Prostate gland (tissue), 2 donors: ENCODE results near the gene AKNA. TPM values are rescaled to one million over a fixed set of nuclear protein-coding genes. Genes with fewer than 3 reads are reported as not detected.

Experiments
- DNase-seq: peaks from one replicate; pipeline ENCODE4 v3.0.0-alpha.2; 2019; ENCODE audit warnings: low spot score
- H3K27ac ChIP-seq, 2 donors: fragments of 200-600 bp; sonication (generic); 2 replicates each; pipeline ENCODE4 v1.5.1; 2017 to 2019
- H3K27me3 ChIP-seq: fragments of 200-600 bp; sonication (generic); replicated peaks from 2 replicates; pipeline ENCODE4 v1.5.1; 2019; ENCODE audit not compliant: insufficient read depth
- H3K36me3 ChIP-seq, 2 donors: fragments of 200-600 bp; sonication (generic); 1 replicate in 1 of 2; 2 replicates in 1 of 2; pipeline versions ENCODE4 v1.5.1 to v1.8.1; 2017 to 2019
- H3K4me1 ChIP-seq: fragments of 200-600 bp; sonication (generic); replicated peaks from 2 replicates; pipeline ENCODE4 v1.5.1; 2019
- H3K4me3 ChIP-seq, 2 donors: fragments of 200-600 bp; sonication (generic); 2 replicates each; pipeline ENCODE4 v1.5.1; 2017 to 2019
- H3K9me3 ChIP-seq: fragments of 200-600 bp; sonication (generic); 2 replicates; pipeline ENCODE4 v1.5.1; 2017
- CTCF ChIP-seq, 4 experiments: fragments of 200-600 bp in 2 of 4; fragments of 450-650 bp in 2 of 4; sonication (generic) in 2 of 4; IDR thresholded peaks; 1 replicate in 3 of 4; 2 replicates in 1 of 4; pipeline ENCODE4 v1.5.1; 2016 to 2019; ENCODE audit warnings: antibody characterized with exemption in 4 of 4, mild to moderate bottlenecking in 2 of 4, moderate library complexity in 2 of 4
- POLR2A ChIP-seq: fragments of 450-650 bp; IDR thresholded peaks from one replicate; pipeline ENCODE4 v1.6.1; 2016; ENCODE audit warnings: antibody characterized with exemption, mild to moderate bottlenecking
- POLR2AphosphoS5 ChIP-seq: sonication (generic); formaldehyde crosslinking; IDR thresholded peaks from one replicate; pipeline ENCODE4 v1.6.1; 2017; ENCODE audit warnings: antibody characterized with exemption
- WGBS: methylation state at CpG from one replicate; pipeline ENCODE4 v1.1.5; 2018; 5-methylcytosine and 5-hydroxymethylcytosine counted together
- intact Hi-C: fragments of 100-400 bp; cut with DNase I; formaldehyde crosslinking; loops from one replicate; pipeline ENCODE4 v1.14.2; 2022
- total RNA-seq, 2 donors: library from RNA; depleted of rRNA; stranded (reverse); fragments of >200 nt; gene quantifications; one replicate each; pipeline ENCODE4 v1.1.0, GENCODE V29; 2016

AKNA gene
- total RNA-seq, 2 donors from 2014 or later, result 20.5 to 30.1 TPM

DNA sequence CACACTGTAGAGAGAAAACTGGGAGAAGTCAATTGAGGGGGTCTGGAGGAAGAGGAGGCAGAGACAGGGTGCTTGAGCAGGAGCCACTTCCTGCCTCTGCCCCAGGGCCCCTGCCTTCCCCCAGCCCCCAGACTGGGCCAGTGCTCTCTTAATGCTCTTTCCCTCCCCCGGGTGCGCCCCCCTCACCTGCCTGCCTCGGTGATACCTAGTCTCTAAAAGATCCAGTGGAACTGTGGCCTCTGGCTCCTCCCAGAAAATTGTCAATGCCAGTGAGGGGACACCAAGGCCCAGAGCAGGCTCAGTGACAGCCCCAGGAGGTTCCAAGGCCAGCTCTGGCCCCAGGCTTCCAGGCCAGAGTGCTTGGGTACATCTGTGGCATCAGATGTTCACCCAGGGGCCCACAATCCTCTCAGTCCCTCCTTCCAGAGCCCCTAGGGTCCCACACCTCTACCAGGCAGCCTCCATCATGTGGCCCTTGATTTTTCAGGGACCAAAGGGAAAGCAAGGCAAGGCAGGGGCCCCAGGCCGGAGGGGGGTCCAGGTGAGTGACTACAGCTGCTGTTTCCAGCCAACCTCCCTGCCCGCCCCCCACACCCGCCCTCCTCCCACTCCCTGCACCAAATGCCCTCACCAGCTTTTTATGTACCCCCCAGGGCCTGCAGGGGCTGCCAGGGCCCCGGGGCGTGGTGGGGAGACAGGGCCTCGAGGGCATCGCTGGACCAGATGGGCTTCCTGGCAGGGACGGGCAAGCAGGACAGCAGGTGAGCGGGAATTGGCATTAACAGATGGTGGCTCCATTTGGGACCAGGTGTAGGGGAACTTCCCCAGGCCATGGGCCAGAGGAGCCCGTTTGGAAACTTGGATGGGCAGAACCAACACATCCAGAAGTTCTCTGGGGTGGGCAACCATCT, 98.0 kb downstream of the AKNA start:
- H3K4me1 ChIP-seq, result no peaks in the 10 kb centered on the region
- no peak for DNase-seq
- H3K36me3 ChIP-seq, result no peaks in the 10 kb centered on the region
- H3K9me3 ChIP-seq, result no peaks in the 10 kb centered on the region
- H3K4me3 ChIP-seq, result no peak overlapping the region
- TF ChIP-seq POLR2AphosphoS5, result no peak
- no peak for TF ChIP-seq CTCF (IDR thresholded peaks at IDR 0.05)
- no peak for TF ChIP-seq POLR2A
- intact Hi-C loops, result loop anchor here (2.0 kb wide), 2 partner anchors 177 to 207 kb away; no protein-coding TSS in a partner anchor
- no peak overlapping the region for H3K27ac ChIP-seq
- 86% methylated on average over 13 of the region's 13 CpGs for WGBS
- H3K27me3 ChIP-seq, result no peaks in the 10 kb centered on the region

DNA sequence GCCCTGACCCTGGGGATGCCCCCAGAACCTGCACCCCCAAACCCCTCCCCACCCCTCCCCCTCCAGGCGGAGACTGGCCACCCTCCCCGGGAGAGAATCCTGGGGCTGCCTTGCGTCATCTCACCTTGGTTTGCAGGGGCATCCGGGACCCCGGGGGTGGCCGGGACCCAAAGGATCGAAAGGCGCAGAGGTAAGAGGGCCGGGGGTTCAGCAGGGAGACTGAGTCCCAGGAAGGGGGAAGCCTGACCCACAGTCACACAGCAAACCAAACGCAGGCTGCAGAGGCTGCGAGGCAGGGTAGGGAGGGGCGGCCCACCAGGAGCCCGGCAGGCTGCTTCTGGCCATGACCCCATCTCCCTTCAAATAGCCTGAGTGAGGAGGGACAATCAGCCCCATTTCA, 98.7 kb downstream of the AKNA start:
- Histone ChIP-seq H3K27ac (no peak overlapping the region), H3K4me3 (no peak overlapping the region), H3K4me1 (no peaks in the 10 kb centered on the region), H3K36me3 (no peaks in the 10 kb centered on the region), H3K27me3 (no peaks in the 10 kb centered on the region), H3K9me3 (no peaks in the 10 kb centered on the region)
- TF ChIP-seq CTCF (IDR thresholded peaks at IDR 0.05) (no peak), POLR2AphosphoS5 (no peak), POLR2A (no peak)
- no peak for DNase-seq
- 90% methylated on average over 13 of the region's 13 CpGs for WGBS
- intact Hi-C loops, result loop anchor here (2.0 kb wide), 1 partner anchor 176 kb away; no protein-coding TSS in a partner anchor

DNA sequence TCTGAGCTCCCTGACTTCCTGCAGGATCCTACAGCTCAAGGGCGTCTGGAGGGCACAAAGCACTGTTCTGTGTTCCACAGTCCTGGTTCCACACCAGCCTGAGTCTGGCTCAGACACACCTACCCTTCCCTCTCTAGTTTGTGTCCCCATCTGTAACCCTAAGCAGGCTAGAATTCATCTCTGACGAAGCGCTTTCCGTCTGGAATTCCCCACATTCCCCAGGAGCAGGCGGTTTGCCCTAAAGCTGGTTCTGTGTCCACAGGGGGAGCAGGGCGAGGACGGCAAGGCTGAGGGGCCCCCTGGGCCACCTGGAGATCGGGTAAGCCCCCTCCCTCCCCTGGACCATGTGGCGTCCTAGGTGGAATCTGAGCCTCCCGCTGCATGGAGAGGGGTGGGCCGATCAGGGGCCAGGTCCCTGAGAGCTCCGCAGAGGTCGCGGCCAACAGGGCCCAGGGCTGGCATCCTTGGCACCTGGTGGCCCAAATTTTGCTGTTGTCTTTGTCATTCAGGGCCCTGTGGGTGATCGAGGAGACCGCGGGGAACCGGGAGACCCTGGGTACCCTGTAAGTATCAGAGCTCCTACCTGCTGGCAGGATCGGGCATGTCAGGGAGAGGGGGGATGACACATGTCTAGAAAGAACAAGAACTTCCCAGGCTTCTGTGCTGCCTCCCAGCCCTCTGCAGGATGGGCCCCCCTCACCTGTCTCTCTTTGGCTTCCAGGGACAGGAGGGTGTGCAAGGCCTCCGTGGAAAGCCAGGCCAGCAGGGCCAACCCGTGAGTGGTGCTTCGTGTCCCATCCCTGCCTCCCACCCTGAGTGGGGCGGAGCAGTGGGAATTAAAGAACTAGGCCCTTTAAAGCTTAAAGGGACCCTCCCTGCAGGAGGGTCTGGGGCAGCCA, 99.3 kb downstream of the AKNA start:
- no peak for DNase-seq
- Histone ChIP-seq H3K4me1 (no peaks in the 10 kb centered on the region), H3K9me3 (no peaks in the 10 kb centered on the region), H3K27me3 (no peaks in the 10 kb centered on the region), H3K27ac (no peak overlapping the region), H3K36me3 (no peaks in the 10 kb centered on the region), H3K4me3 (no peak overlapping the region)
- intact Hi-C loops, result loop anchor here (2.0 kb wide), 1 partner anchor 176 kb away; no protein-coding TSS in a partner anchor
- 51% methylated on average over 23 of the region's 23 CpGs for WGBS
- TF ChIP-seq CTCF (IDR thresholded peaks at IDR 0.05) (no peak), POLR2A (no peak), POLR2AphosphoS5 (no peak)

DNA sequence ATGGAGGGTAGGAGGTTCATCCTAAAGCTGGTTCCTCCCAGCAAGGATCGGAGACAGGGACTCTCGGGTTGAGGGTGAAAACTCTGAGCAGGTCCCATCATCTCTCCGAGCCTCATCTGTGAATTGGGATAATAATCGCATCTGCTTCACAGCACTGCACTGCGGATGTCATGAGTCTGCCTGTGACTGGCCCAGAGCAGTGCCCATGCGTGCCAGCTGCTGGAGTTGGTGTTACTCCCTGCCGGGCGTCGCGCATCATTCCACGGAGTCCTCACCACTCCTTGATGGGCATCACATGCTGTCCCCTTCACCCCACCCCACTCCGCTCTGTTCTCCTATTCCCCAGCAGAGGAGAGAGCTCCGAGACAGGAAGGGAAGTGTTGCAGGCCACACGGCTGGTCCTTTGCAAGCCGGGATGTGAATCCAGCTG, 100.0 kb downstream of the AKNA start:
- 77% methylated on average over 15 of the region's 15 CpGs for WGBS
- no peak overlapping the region for H3K4me3 ChIP-seq
- no peak overlapping the region for H3K27ac ChIP-seq
- H3K9me3 ChIP-seq, result no peaks in the 10 kb centered on the region
- no peak for TF ChIP-seq POLR2AphosphoS5
- no peak for TF ChIP-seq CTCF (IDR thresholded peaks at IDR 0.05)
- TF ChIP-seq POLR2A, result no peak
- no peaks in the 10 kb centered on the region for H3K4me1 ChIP-seq
- intact Hi-C loops, result loop anchor here (2.0 kb wide), 1 partner anchor 175 kb away; no protein-coding TSS in a partner anchor
- no peak for DNase-seq
- H3K36me3 ChIP-seq, result no peaks in the 10 kb centered on the region
- no peaks in the 10 kb centered on the region for H3K27me3 ChIP-seq
